Esophagus muscularis mucosa (tissue), 4 donors: Measurements from ENCODE around the gene GMFB. TPM values are rescaled to one million over a fixed set of nuclear protein-coding genes. Genes with fewer than 3 reads are reported as not detected.
"Not testable (repeated sequence)": the region's sequence is repeated elsewhere in the genome, so short reads cannot be mapped to it uniquely, and the experiment has no call there.

Experiments
- DNase-seq: peaks from one replicate; pipeline ENCODE4 v3.0.0-alpha.2; 2017; ENCODE audit errors: extremely low spot score
- H3K27ac ChIP-seq, 4 donors: fragments of 200-600 bp; sonication (generic); replicated peaks in 1 of 4; 1 replicate in 3 of 4; 2 replicates in 1 of 4; pipeline ENCODE4 v1.5.1; 2016 to 2019; ENCODE audit warnings: mild to moderate bottlenecking in 1 of 4
- H3K27me3 ChIP-seq, 4 donors: fragments of 200-600 bp; sonication (generic); one replicate each; pipeline versions ENCODE4 v1.5.1 to v1.6.0; 2016 to 2019
- H3K36me3 ChIP-seq, 4 donors: fragments of 200-600 bp; sonication (generic); one replicate each; pipeline ENCODE4 v1.5.1; 2016 to 2019
- H3K4me1 ChIP-seq, 4 donors: fragments of 200-600 bp; sonication (generic); one replicate each; pipeline ENCODE4 v1.5.1; 2016 to 2019
- H3K4me3 ChIP-seq, 4 donors: fragments of 200-600 bp; sonication (generic); 1 replicate in 2 of 4; 2 replicates in 2 of 4; pipeline ENCODE4 v1.5.1; 2016 to 2019; ENCODE audit warnings: mild to moderate bottlenecking in 4 of 4, moderate library complexity in 1 of 4
- H3K9me3 ChIP-seq, 4 donors: fragments of 200-600 bp; sonication (generic); 1 replicate in 3 of 4; 2 replicates in 1 of 4; pipeline ENCODE4 v1.5.1; 2016 to 2019
- EP300 ChIP-seq: sonication (generic); formaldehyde crosslinking; IDR thresholded peaks from one replicate; pipeline ENCODE4 v1.6.1; 2017; ENCODE audit warnings: antibody characterized with exemption
- POLR2A ChIP-seq: fragments of 450-650 bp; IDR thresholded peaks from one replicate; pipeline ENCODE4 v1.6.1; 2017; ENCODE audit warnings: antibody characterized with exemption, moderate library complexity, mild to moderate bottlenecking, low read depth
- POLR2AphosphoS5 ChIP-seq, 2 donors: sonication (generic); formaldehyde crosslinking; IDR thresholded peaks; one replicate each; pipeline ENCODE4 v1.6.1; 2017; ENCODE audit warnings: antibody characterized with exemption in 2 of 2
- WGBS: methylation state at CpG from one replicate; pipeline ENCODE4 v1.1.5; 2018; 5-methylcytosine and 5-hydroxymethylcytosine counted together
- intact Hi-C: fragments of 100-400 bp; cut with DNase I; formaldehyde crosslinking; loops from one replicate; pipeline ENCODE4 v1.15.1; 2023
- total RNA-seq, 4 donors: library from RNA; depleted of rRNA; stranded (reverse); fragments of >200 nt; gene quantifications; one replicate each; pipeline versions ENCODE4 v1.1.0 to v1.2.1, GENCODE V29; 2016
- TF ChIP-seq, protein P1 (sequence below), 3 experiments: fragments of 200-600 bp in 2 of 3; fragments of 450-650 bp in 1 of 3; sonication (generic) in 2 of 3; IDR thresholded peaks; one replicate each; pipeline ENCODE4 v1.5.1; 2017 to 2019; ENCODE audit warnings: antibody characterized with exemption in 3 of 3, mild to moderate bottlenecking in 2 of 3, moderate library complexity in 1 of 3

GMFB gene
- total RNA-seq, 4 donors from 2014 or later, result 21.4 to 49.4 (median 43.7) TPM

DNA sequence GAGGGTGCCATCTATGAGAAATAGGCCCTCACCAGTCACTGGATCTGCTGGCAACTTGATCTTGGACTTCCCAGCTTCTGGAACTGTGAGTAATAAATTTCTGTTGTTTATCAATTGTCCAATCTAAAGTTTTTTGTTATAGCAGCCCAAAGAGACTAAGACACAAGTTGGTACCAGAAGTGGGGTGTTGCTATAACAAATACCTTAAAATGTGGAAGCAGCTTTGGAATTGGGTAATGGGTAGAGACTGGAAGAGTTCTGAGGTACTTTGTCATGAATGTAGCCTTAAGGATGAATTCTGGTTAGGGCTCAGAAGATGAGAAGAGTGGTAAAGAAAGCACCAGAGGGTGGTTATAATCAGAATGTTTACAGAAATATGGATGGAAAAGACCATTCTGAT lies 21.5 kb downstream of the GMFB start:
- H3K27ac ChIP-seq, result no peak overlapping the region
- peaks cover 0 to 13% (median 4%) of the 10 kb centered on the region in 4 donors for H3K9me3 ChIP-seq
- H3K4me3 ChIP-seq, result no peak overlapping the region
- DNase-seq, result no peak
- H3K4me1 ChIP-seq, result no peaks in the 10 kb centered on the region
- intact Hi-C loops, result no loop called here
- peaks cover 0 to 10% (median 0%) of the 10 kb centered on the region in 4 donors for H3K36me3 ChIP-seq
- TF ChIP-seq EP300, result no peak
- TF ChIP-seq, protein P1, sequence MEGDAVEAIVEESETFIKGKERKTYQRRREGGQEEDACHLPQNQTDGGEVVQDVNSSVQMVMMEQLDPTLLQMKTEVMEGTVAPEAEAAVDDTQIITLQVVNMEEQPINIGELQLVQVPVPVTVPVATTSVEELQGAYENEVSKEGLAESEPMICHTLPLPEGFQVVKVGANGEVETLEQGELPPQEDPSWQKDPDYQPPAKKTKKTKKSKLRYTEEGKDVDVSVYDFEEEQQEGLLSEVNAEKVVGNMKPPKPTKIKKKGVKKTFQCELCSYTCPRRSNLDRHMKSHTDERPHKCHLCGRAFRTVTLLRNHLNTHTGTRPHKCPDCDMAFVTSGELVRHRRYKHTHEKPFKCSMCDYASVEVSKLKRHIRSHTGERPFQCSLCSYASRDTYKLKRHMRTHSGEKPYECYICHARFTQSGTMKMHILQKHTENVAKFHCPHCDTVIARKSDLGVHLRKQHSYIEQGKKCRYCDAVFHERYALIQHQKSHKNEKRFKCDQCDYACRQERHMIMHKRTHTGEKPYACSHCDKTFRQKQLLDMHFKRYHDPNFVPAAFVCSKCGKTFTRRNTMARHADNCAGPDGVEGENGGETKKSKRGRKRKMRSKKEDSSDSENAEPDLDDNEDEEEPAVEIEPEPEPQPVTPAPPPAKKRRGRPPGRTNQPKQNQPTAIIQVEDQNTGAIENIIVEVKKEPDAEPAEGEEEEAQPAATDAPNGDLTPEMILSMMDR (IDR thresholded peaks at IDR 0.05), result no peak
- no peak for TF ChIP-seq POLR2AphosphoS5 (IDR thresholded peaks at IDR 0.05)
- no peak for TF ChIP-seq POLR2A
- H3K27me3 ChIP-seq, result no peaks in the 10 kb centered on the region

- TF ChIP-seq POLR2AphosphoS5 (IDR thresholded peaks at IDR 0.05), result no peak
- TF ChIP-seq POLR2A, result no peak
- TF ChIP-seq, protein P1 (IDR thresholded peaks at IDR 0.05), result no peak
- no peak for TF ChIP-seq EP300
- WGBS, result 74% methylated on average over 4 of the region's 4 CpGs
- Histone ChIP-seq H3K27me3 (no peaks in the 10 kb centered on the region), H3K27ac (no peak overlapping the region), H3K9me3 (peaks cover 0 to 13% (median 4%) of the 10 kb centered on the region in 4 donors), H3K4me1 (no peaks in the 10 kb centered on the region), H3K36me3 (peaks cover 0 to 1% (median 0%) of the 10 kb centered on the region in 4 donors), H3K4me3 (no peak overlapping the region)
- no peak for DNase-seq
- intact Hi-C loops, result no loop called here
These were observed 23.1 kb downstream of the GMFB start for GRCh38 chr14:54465654-54466053.

- no peak overlapping the region for H3K27ac ChIP-seq
- intact Hi-C loops, result no loop called here
These were observed 26.7 kb downstream of the GMFB start for GRCh38 chr14:54462048-54462447.

GRCh38 chr14:54459106-54459505 lies 29.7 kb downstream of the GMFB start:
- no peak overlapping the region for H3K4me3 ChIP-seq
- no peaks in the 10 kb centered on the region for H3K27me3 ChIP-seq
- H3K9me3 ChIP-seq, result no peaks in the 10 kb centered on the region
- WGBS, result 94% methylated on average over 2 of the region's 3 CpGs
- intact Hi-C loops, result no loop called here
- no peaks in the 10 kb centered on the region for H3K4me1 ChIP-seq
- TF ChIP-seq POLR2AphosphoS5 (IDR thresholded peaks at IDR 0.05) (no peak), EP300 (no peak), POLR2A (no peak)
- TF ChIP-seq, protein P1 (IDR thresholded peaks at IDR 0.05), result no peak
- H3K27ac ChIP-seq, result no peak overlapping the region
- H3K36me3 ChIP-seq, result no peaks in the 10 kb centered on the region
- DNase-seq, result no peak

More at GRCh38 chr14:54462048-54462447, 26.7 kb downstream of the GMFB start:
- Histone ChIP-seq H3K36me3 (no peaks in the 10 kb centered on the region), H3K9me3 (peaks cover 0 to 2% (median under 1%) of the 10 kb centered on the region in 4 donors), H3K4me3 (no peak overlapping the region), H3K4me1 (no peaks in the 10 kb centered on the region), H3K27me3 (no peaks in the 10 kb centered on the region)
- TF ChIP-seq POLR2A (no peak), POLR2AphosphoS5 (IDR thresholded peaks at IDR 0.05) (no peak), EP300 (no peak)
- TF ChIP-seq, protein P1 (IDR thresholded peaks at IDR 0.05), result no peak
- 76% methylated on average over 5 of the region's 5 CpGs for WGBS
- DNase-seq, result no peak

- intact Hi-C loops, result not testable (repeated sequence)
These were observed 30.2 kb downstream of the GMFB start for GRCh38 chr14:54458536-54458935.

More at GRCh38 chr14:54458536-54458935, 30.2 kb downstream of the GMFB start:
- H3K27ac ChIP-seq, H3K36me3 ChIP-seq, H3K4me1 ChIP-seq, H3K4me3 ChIP-seq, H3K9me3 ChIP-seq, H3K27me3 ChIP-seq, DNase-seq: not testable (repeated sequence)
